SKM-1 (cell line): ENCODE results near the gene NOL7.

ENCODE experiments used
- DNase-seq: peaks from one replicate; lab custom pipeline; 2025; ENCODE audit not compliant: unreplicated experiment; lab: John Stamatoyannopoulos, UW

The NOL7 gene

GRCh38 chr6:13649393-13649792 is 34.3 kb downstream of the NOL7 start:
- no peak for DNase-seq

DNA sequence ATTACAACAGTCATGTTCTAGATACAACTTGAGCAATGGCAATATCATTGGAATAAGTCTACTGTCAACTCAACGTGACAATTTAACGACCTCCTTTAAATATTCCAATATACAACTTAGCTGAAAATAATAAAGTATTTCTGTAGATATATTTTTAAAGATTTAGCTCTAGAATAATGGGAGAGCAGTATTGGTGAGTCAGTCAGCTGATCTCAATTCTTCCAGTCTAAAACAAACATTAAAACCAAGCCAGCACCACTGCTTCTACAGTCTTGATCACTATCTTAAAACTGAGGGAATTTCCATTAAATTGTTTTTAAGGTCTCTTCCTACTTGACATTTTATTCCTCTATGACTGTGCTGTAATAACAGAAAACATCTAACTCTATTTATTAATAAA is 38.2 kb downstream of the NOL7 start:
- no peak for DNase-seq

DNA sequence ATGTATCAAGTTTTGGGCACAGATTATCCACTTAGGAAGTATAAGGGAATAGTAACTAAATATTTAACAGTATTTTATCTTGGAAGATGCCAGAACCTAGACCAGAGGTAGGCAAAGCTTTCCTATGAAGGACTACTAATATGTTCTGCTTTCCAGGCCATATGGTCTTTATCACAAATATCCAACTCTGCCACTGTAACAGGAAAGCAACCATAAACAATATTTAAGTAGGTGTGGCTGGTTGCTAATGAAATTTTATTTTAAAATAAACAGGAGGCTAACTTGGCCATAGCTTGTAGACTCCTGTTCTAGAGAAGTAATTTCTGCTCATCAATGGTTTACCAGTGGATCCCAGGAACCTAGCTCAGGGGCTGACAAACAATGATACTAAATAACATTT is 39.4 kb downstream of the NOL7 start:
- DNase-seq: no peak

- no peak for DNase-seq
Measured at GRCh38 chr6:13655700-13656099, 40.6 kb downstream of the NOL7 start.

DNA sequence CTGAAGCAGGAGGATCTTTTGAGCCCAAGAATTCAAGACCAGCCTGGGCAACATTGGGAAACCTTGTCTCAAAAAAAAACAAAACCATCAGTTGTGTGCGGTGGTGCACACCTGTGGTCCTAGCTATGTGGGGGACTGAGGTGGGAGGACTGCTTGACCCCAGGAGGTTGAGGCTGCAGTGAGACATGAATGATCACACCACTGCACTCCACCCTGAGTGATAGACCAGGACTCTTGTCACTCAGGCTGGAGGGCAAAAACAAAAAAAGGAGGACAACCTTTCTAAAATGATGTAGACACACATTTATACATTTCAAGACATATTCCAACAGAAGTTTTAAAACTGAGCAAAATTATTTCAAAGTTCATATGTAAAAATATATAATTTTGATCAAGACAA is 45.1 kb downstream of the NOL7 start:
- DNase-seq: no peak

DNA sequence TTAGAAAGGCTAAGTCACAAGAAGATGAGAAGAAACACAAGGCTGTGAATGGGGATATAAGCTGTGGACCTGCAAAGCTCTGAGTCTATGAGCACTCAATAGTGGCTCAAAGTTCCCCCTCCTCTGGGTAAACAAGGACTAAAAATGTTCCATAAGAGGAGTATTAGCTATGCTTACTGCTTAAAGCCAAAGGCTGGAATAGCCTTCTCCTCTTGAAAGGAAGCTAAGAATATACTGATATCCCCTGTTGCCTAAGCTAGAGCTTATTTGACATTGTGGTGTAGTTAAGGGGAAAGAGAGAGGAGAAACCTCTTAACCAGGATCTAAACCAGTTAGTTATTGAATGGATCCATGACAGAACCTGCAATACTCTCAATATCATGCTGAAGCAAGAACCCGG is 45.8 kb downstream of the NOL7 start:
- no peak for DNase-seq

DNA sequence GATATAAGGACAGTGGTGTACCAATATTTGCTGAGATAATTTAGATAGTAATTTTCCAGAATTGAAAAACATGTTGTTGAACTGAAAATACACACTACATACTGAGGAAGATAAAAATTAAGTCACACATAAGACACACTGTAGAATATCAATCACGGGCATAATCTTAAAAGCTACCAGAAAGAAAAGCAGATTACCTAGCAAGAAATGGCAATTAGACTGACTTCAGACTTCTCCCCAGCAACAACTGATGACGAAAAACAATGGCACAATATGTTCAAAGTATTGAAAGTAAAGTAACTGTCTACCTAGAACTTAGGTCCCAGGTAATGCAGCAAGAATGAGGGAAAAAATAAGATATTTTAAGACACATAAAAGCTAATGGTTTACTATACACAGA is 46.5 kb downstream of the NOL7 start:
- DNase-seq: no peak

DNA sequence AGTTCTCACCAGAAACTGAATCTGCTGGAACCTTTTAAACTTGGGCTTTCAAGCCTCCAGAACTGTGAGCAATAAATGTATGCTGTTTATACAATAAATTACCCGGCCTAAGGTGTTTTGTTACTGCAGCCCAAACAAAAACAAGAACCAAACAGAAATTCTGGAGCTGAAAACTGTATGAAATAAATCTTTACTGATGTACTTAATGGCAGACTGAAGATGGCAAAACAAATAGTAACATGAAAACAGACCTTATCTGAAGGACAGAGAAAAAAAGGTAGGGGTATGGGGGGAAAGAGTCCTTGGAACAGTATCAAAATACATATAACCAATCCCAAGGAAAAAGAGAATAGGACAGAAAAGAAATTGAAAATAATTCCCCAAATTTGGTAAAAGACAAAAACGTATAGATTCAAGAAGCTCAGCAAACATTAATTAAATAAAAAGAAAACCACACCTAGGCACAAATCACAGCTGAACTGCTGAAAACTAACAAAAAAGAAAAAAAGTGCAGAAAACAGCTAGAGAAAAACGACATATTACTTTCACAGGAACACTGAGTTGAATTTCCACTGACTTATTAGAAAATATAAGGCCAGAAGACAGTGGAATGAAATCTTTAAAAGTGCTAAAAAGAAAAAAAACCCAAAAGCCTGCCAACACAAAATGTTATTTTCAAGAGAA is 47.7 kb downstream of the NOL7 start:
- no peak for DNase-seq

GRCh38 chr6:13663986-13664385 is 48.9 kb downstream of the NOL7 start:
- DNase-seq: no peak

- DNase-seq: no peak
Measured at GRCh38 chr6:13664703-13665352, 49.7 kb downstream of the NOL7 start.

DNA sequence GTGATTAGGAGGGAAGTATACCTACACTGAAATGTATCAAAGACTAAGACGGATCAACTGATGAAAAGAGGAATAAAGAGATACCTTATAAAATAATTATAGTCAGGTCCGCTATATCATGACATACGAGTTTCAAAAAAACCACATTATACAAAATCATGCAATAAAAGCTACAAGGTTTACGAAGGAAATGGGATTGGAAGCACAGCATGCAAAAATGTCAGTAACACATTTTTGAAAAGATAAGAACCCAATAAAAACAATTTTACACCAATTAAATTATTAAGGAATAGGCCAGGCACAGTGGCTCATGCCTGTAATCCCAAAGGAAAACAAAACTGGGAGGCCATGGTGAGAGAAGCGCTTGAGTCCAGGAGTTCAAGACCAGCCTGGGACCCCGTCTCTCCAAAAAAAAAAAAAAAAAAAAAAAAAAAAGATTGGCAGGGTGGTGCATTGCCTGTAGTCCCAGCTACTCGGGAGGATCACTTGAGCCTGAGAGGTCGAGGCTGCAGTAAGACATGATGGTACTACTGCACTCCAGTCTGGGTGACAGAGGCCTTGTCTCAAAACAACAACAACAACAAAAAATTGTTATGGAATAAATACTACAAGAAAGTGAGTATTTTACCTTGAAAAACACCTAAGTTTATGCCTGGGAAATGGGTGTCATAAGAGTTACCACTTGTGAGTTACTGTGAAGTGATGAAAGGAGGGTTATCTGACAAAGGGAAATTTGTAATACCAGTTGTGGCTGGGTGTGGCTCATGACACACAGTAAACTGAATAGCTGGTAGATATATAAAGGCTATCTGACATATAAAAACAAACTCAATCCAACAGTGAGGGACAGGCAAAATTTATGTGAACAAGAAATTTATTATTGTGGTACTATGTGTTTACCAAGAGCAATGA is 51.3 kb downstream of the NOL7 start:
- DNase-seq: no peak

DNA sequence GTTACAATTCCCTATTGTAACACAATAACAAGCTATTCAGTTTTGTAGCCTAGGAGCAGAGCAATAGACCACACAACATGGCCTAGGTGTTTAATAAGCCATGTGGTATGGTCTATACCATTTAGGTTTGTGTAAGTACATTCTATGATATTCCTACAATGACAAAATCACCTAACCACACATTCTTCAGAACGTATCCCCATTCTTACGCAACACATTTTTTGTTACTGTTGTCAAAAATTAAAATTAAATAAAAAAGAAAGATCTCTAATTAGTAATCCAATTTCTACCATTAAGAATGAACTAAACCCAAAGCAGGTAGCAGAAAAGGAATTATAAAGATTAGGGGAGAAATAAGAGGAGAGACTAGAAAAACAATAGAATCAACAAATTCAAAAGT is 52.5 kb downstream of the NOL7 start:
- DNase-seq: no peak

DNA sequence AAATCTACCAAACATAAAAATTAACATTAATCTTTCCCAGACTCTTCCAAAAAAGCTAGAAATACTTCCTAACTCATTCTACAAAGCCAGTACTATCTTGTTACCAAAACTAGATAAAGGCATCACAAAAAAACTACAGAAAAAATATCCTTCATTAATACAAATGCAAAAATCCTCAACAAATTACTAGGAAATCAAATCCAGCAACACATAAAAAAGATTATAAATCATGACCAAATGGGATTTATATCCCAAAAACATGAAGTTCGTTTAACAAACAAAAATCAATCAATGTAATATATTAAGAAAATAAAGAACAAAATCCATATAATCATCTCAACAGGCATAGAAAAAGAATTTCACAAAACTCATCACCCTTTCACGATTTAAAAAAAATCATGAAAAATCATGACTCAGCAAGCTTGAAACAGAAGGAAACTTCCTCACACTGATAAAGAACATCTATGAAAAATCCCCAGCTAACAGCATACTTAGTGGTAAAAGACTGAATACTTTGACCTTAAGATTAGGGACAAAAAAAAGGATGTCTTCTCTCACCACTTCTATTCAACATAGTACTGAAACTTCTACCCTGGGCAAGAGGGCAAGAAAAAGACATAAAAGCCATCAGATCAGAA is 53.3 kb downstream of the NOL7 start:
- no peak for DNase-seq

DNA sequence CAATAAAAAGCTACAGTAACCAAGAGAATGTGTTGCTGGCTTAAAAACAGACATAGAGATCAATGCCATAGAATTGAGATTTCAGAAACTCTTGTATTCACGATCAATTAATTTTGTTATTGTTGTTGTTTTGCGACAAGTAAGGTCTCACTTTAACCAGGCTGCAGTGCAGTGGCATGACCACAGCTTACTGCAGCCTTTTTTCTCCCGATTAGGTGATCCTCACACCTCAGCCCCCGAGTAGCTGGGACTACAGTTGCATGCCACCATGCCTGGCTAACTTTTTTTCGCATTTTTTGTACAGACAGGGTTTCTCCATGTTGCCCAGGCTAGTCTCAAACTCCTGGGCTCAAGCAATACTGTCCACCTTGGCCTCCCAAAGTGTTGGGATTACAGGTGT is 54.3 kb downstream of the NOL7 start:
- no peak for DNase-seq
